ENCODE data around the gene PCNX4. TPM values are rescaled to one million over a fixed set of nuclear protein-coding genes. Genes with fewer than 3 reads are reported as not detected.
A peak's percentile ranks its signal among the peaks of the same experiment; 100 is the strongest.
"Not testable (repeated sequence)": the region's sequence is repeated elsewhere in the genome, so short reads cannot be mapped to it uniquely, and the experiment has no call there.

Gene PCNX4
- total RNA-seq: 54.9 and 129 TPM in 2 replicates
- polyA plus RNA-seq: 39.7 and 53.0 TPM in 2 replicates

DNA sequence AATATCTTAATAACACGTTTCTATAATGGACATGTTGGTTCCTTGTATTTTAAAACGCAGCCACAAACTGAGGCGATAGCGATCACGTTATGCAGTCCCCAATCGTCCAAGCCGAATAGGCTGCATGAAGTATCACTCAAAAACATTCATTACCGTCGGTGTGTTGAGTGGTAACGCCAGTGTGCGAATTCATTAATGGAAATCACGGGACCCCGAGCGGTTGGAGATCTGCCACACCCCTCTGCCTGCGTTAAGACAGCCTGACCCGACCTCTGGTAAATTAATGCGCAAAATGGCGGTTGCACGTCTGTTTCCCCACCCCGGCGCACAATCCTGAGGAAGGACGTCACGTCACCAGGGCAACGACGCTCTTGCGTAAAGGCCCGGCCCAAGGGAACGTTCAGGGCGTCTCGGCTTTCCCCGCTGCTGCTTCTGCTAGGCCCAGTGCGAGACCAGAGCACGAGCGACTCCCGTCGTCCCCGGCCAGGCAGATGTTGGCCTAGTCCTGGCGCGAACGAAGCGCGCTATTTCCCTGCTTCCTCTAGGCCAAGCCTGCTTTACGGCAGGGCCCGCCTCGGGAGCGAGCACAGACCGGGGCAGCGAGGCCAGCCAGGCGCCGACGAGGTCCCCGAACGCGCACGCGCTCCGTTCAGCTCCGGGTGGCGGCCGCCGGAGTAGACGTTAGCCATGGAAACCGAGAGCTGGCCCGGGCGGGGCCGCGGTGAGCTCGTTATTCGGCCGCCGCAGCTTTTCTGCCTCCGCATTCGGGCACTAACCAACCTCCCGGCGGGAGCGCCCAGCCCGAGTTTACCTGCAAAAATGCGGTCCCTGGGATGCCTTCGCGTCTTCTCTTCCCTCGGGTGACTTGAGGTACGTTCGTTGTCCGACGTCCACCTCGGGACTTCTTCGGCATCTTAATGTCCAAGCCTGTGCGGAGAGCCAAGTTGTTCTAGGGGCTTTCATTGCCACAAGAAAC, at the start of gene PCNX4:
Gene PCNX4 (plus strand): TSS at position 374 of the 976 bp plus-strand sequence. CDS start 15,716 bp downstream, outside the sequence.
- H3K36me3 ChIP-seq: no peaks in the 10 kb centered on the region
- H3K4me3 ChIP-seq: peak within 1 kb of the TSS; percentile 80
- no peaks in the 10 kb centered on the region for H3K9me3 ChIP-seq (ENCODE audit: low read depth)
- H3K4me1 ChIP-seq (ENCODE audit: low read depth): peaks cover 23% of the 10 kb centered on the region
- peak; percentile 98 to 100 for DNase-seq (ENCODE audit: low read depth in 1 of 2, low spot score in 1 of 2)
- TF ChIP-seq, protein P1, sequence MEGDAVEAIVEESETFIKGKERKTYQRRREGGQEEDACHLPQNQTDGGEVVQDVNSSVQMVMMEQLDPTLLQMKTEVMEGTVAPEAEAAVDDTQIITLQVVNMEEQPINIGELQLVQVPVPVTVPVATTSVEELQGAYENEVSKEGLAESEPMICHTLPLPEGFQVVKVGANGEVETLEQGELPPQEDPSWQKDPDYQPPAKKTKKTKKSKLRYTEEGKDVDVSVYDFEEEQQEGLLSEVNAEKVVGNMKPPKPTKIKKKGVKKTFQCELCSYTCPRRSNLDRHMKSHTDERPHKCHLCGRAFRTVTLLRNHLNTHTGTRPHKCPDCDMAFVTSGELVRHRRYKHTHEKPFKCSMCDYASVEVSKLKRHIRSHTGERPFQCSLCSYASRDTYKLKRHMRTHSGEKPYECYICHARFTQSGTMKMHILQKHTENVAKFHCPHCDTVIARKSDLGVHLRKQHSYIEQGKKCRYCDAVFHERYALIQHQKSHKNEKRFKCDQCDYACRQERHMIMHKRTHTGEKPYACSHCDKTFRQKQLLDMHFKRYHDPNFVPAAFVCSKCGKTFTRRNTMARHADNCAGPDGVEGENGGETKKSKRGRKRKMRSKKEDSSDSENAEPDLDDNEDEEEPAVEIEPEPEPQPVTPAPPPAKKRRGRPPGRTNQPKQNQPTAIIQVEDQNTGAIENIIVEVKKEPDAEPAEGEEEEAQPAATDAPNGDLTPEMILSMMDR (IDR thresholded peaks at IDR 0.05; ENCODE audit: low read depth, low read length): no peak
- peak within 1 kb of the TSS; percentile 98 for H3K27ac ChIP-seq
- H3K27me3 ChIP-seq: no peaks in the 10 kb centered on the region

DNA sequence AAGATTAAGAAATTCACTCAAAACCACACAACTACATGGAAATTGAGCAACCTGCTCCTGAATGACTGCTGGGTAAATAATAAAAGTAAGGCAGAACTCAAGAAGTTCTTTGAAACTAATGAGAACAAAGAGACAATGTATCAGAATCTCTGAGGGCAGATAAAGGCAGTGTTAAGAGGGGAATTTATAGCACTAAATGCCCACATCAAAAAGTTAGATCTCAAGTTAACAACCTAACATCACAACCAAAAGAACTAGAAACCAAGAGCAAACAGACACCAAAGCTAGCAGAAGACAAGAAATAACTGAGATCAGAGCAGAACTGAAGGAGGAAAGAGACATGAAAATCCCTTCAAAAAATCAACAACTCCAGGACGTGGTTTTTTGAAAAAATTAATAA, 43.7 kb upstream of the PCNX4 start:
- H3K27ac ChIP-seq; H3K9me3 ChIP-seq (ENCODE audit: low read depth); H3K27me3 ChIP-seq; DNase-seq (ENCODE audit: low read depth in 1 of 2, low spot score in 1 of 2); H3K4me1 ChIP-seq (ENCODE audit: low read depth); H3K4me3 ChIP-seq; H3K36me3 ChIP-seq: not testable (repeated sequence)

DNA sequence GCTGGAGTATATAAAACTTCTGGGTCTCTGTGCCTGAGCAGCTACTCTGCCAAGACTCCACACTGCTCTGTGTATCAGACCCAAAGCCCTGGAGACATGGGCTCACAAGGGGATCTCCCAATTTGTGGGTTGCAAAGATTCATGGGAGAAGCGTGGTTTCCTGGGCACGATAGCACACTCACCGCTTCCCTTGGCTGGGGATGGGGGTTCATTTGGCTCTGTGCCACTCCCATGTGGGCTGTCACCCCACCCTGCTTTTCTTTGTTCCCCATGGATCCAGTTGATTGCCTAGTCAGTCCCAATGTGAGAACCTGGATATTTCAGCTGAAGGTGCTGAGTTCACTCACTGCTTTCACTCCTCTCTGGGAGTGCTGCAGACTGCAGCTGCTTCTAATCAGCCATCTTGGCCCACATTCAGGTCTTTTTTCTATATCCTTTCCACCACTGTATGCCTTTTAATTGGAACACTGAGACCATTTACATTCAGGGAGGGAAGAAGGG, 40.0 kb upstream of the PCNX4 start:
- H3K4me1 ChIP-seq (ENCODE audit: low read depth): no peaks in the 10 kb centered on the region
- peak in 1 of 2 donors; percentile 67 for DNase-seq (ENCODE audit: low read depth in 1 of 2, low spot score in 1 of 2)
- no peaks in the 10 kb centered on the region for H3K36me3 ChIP-seq
- H3K27me3 ChIP-seq: no peaks in the 10 kb centered on the region
- H3K27ac ChIP-seq: no peak overlapping the region
- H3K9me3 ChIP-seq (ENCODE audit: low read depth): no peaks in the 10 kb centered on the region
- H3K4me3 ChIP-seq: no peak overlapping the region
- TF ChIP-seq, protein P1 (IDR thresholded peaks at IDR 0.05; ENCODE audit: low read depth, low read length): no peak

DNA sequence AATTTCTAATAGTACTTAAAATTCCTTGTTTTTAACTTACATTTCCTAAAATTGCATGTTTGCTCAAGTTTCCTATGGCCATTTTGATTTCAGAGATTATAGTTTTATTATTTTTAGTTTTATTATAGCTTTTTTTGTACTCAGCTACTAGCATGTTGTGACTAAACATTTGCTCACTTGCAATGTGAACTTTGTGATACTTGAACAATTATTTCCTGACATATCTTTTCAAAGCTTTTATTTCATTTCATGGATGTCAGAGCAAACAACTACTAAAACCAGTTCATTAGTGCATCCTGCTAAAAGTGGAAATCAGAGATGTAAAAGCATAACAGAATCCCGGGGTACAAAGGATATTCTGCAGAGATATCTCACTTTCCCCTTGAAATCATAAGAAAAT, 33.6 kb upstream of the PCNX4 start:
- Histone ChIP-seq H3K27ac (no peak overlapping the region), H3K27me3 (no peaks in the 10 kb centered on the region), H3K4me3 (no peak overlapping the region)

DNA sequence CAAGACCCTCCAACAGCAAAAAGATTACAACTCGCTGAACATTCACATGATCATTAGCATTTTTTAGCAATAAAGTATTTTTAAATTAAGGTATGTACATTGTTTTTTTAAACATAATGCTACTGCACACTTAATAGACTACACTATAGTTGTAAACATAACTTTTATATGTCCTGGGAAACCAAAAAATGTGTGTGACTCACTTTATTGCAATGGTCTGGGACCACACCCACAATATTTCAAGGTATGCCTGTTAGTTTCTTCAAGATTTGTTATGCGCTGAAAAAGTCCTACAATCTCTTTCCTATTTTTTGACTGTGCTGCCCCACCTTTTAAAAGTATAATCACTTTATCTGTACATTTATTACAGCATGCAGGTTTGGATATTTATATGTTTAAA, 30.4 kb upstream of the PCNX4 start:
- no peak for DNase-seq (ENCODE audit: low read depth in 1 of 2, low spot score in 1 of 2)
- TF ChIP-seq, protein P1 (IDR thresholded peaks at IDR 0.05; ENCODE audit: low read depth, low read length): no peak
- Histone ChIP-seq H3K4me3 (no peak overlapping the region), H3K27me3 (no peaks in the 10 kb centered on the region), H3K36me3 (no peaks in the 10 kb centered on the region), H3K9me3 (ENCODE audit: low read depth) (no peaks in the 10 kb centered on the region), H3K27ac (no peak overlapping the region), H3K4me1 (ENCODE audit: low read depth) (no peaks in the 10 kb centered on the region)

More for the DNA sequence above, 33.6 kb upstream of the PCNX4 start:
- Histone ChIP-seq H3K4me1 (ENCODE audit: low read depth) (no peaks in the 10 kb centered on the region), H3K36me3 (no peaks in the 10 kb centered on the region), H3K9me3 (ENCODE audit: low read depth) (no peaks in the 10 kb centered on the region)
- TF ChIP-seq, protein P1 (IDR thresholded peaks at IDR 0.05; ENCODE audit: low read depth, low read length): no peak
- no peak for DNase-seq (ENCODE audit: low read depth in 1 of 2, low spot score in 1 of 2)
